Omental fat pad (tissue), 4 donors: ENCODE results near the gene CYP26B1. TPM values are rescaled to one million over a fixed set of nuclear protein-coding genes. Genes with fewer than 3 reads are reported as not detected.

Source experiments
- ATAC-seq: fragments of 150-250 bp; one replicate; pipeline ENCODE4 v1.9.1; 2016; ENCODE audit warnings: mild to moderate bottlenecking, moderate library complexity; ENCODE audit not compliant: low FRiP score
- DNase-seq: peaks from one replicate; pipeline ENCODE4 v3.0.0-alpha.2; 2019; ENCODE audit warnings: low spot score
- total RNA-seq, 4 donors: library from RNA; depleted of rRNA; stranded (reverse); fragments of >200 nt; gene quantifications; one replicate each; pipeline ENCODE4 v1.1.0, GENCODE V29; 2016
- TF ChIP-seq, protein P1 (sequence below), 3 donors: fragments of 450-650 bp; IDR thresholded peaks; one replicate each; pipeline ENCODE4 v1.5.1; 2016 to 2017; ENCODE audit warnings: antibody characterized with exemption in 3 of 3, mild to moderate bottlenecking in 3 of 3, moderate library complexity in 2 of 3

Gene CYP26B1
- total RNA-seq, 4 donors from 2014 or later = 10.6 to 36.6 (median 18.8) TPM

DNA sequence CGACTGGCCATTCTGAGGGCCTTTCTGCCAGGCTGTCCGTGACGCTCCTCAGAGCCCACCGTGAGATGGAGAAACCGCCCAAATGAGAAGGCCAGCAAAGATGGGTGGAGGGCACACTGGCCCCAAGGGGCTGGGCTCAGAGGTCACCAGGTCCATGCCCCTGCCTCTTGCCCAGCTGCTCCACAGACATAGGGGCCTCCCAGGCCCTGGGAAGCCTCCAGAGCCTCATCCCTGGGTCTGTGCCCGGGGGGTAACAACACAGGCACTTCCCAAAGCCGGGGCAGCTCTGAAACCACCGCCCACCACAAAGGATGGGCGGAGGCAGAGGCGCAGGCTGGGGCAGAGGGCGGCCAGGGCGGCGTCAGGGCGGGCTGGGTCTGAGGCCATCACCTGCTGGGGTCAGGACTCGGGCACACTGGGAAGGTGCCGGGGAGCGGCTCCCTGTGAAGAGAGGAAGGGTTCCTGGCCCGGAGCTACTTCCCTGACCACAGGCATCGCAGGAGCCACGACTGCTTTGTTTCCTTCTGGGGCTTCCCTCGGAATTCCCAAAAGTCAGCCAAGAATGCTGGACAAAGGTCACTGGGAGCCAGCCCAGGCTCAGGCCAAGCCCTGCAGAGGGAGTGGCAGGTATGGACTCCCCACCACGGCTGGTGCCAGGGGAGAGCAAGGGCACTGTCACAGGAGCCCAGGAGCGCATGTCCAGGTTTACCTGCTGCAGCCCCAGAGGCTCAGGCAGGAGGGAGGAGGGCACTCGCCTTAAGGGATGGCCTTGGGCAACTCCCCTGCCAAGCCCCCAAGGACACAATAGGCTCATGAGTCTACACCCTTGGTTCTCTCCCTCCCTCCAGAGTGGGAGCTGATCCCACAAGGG lies 9.4 kb downstream of the CYP26B1 start:
- ATAC-seq (no peak), DNase-seq (peak; percentile 23)
- TF ChIP-seq, protein P1, sequence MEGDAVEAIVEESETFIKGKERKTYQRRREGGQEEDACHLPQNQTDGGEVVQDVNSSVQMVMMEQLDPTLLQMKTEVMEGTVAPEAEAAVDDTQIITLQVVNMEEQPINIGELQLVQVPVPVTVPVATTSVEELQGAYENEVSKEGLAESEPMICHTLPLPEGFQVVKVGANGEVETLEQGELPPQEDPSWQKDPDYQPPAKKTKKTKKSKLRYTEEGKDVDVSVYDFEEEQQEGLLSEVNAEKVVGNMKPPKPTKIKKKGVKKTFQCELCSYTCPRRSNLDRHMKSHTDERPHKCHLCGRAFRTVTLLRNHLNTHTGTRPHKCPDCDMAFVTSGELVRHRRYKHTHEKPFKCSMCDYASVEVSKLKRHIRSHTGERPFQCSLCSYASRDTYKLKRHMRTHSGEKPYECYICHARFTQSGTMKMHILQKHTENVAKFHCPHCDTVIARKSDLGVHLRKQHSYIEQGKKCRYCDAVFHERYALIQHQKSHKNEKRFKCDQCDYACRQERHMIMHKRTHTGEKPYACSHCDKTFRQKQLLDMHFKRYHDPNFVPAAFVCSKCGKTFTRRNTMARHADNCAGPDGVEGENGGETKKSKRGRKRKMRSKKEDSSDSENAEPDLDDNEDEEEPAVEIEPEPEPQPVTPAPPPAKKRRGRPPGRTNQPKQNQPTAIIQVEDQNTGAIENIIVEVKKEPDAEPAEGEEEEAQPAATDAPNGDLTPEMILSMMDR (IDR thresholded peaks at IDR 0.05) = no peak

DNA sequence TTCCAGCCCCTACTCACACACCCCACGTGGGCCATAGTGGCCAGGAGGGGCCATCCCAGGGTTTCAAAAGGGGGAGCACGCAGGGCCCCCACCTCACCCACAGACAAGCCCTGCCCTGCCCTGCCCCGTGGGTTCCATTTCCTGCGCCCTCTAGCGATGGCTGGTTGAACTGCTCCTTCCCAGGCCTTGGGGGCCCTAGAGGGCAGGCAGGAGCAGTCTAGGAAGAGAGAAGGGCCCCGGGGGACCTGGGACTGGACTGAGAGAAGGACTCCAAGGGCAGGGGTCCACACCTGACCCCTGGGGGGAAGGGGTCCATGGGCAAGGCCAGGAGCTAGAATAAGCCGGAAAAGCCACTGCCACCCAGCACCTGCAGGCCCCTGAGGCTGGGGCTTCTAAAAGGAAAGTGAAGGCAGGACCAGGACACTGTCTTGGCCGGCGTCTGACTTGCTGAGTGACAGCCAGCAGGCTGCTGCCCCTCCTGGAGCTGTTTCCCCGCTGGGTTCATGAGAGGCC lies 10.1 kb downstream of the CYP26B1 start:
- TF ChIP-seq, protein P1 (IDR thresholded peaks at IDR 0.05) = peak in 1 of 3 donors; percentile 32
- ATAC-seq (no peak), DNase-seq (no peak)

DNA sequence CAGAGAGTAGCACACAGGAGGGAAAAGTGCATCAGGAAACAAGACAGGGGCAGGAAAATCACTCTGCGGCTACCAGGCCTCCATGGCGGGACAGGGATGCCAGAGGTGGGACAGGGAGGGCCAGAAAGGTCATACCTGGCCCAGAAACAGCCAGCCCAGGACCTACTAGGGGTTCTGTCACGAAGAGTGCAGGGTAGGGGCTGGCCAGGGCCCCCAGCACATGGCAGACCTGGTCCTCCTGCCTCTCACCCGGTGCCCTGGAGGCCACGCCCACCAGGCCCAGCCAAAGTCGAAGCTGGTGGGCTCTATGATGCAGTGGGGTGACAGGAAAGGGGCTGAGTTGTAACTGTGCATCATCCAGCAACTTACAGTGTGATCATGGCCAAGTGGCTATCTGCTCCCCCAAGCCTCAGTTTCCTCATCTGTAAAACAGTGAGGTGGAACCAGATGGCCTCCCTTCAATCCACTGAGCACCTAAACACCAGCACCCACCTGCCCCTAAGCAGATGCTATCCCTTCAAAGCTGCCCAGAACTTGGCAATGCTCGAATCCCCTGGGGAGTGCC lies 10.6 kb downstream of the CYP26B1 start:
- TF ChIP-seq, protein P1 (IDR thresholded peaks at IDR 0.05) = no peak
- DNase-seq (no peak), ATAC-seq (no peak)

DNA sequence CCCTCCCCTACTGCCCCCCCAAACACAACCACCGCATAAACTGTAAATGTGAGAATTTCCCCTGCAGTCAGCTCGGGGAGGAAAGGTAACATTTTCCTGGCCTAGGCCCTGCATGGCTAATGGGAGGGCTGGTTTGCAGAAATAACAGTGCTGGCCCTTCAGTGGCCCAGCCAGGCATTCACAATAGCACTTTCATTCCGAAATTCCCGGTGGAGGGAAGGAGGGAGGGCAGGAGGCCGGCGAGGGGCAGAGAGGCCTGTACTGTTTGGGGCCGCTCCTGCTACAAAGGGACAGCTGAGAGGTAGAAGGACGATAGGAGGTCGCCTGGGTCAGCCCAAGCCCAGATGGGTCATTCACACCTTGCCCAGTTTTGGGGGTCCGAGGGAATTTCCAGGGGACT lies 11.3 kb downstream of the CYP26B1 start:
- ATAC-seq (no peak), DNase-seq (no peak)
- TF ChIP-seq, protein P1 (IDR thresholded peaks at IDR 0.05) = no peak

DNA sequence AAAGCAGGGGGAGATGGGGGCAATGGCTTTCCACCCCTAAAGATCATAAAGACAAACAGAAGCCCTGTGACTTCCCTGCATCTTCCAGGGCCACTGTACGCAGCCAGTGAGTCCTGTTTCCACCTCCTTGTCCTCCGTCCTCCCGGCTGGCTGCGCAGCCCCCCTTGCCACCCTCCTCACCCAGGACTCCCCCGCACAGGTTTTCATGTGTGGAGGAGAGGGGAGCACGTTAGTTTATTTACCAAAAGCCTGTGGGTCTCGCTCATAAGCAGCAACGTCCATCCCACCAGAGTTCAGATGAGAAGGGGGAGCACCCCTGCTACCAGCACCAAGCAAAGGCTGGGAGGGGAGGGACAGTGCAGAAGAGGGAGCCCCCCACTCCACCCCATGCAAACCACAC lies 11.7 kb downstream of the CYP26B1 start:
- TF ChIP-seq, protein P1 (IDR thresholded peaks at IDR 0.05) = no peak
- ATAC-seq = no peak
- DNase-seq = no peak

DNA sequence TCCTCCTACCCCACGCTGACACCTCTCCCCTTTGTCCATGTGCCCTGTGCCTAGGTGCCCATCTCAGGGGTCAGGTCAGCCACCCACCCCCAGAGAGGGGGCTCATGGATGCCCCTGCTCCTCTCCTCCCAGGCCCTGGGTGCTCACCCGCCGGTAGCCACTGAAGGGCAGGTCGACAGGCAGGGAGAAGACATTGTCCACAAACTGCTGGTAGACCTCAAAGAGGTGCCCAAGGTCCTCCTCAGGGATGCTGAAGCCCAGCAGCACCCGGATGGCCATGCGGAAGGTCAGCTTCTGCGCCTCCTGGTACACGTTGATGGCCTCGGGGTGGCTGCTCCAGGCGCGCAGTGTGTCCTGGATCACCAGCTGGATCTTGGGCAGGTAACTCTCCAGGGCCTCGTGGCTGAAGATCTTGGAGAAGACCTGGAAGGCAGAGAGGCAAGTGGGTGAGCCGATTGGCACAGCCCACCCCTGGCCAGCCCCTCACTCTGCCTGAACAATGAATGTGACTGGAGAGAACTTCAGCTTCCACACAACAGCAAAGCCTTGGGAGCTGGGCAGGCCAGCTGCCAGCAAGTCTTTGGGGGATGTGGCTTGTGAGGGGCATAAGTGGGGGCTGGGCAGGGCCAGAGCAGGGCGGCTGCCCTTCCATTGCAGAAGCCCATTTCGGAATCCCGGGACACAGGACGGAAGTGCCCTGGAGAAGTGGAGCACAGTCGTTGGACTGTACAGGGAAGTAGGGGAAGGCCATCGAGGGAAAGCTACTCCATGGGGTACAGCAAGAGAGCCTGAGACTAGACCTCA lies 12.5 kb downstream of the CYP26B1 start:
- no peak for DNase-seq
- TF ChIP-seq, protein P1 (IDR thresholded peaks at IDR 0.05) = no peak
- ATAC-seq = no peak
